ENCODE data around the gene RND3.
A peak's percentile ranks its signal among the peaks of the same experiment; 100 is the strongest.

RND3 gene

GRCh38 chr2:150468350-150468960 is 19.0 kb downstream of the RND3 start:
- CTCF ChIA-PET: interaction anchor here (0.8 to 1.1 kb wide), 2 partner anchors 10 to 13 kb away, joined by 3 to 9 read pairs; no protein-coding TSS in a partner anchor

GRCh38 chr2:150467621-150467963 is 19.9 kb downstream of the RND3 start:
- H3K36me3 ChIP-seq (ENCODE audit: control insufficient read depth in 2 of 2, insufficient read depth in 1 of 2, low read length in 2 of 2): peaks cover 27 to 48% of the 10 kb centered on the region in 2 experiments; a peak in 2 of 3 replicates

More at GRCh38 chr2:150468350-150468960, 19.0 kb downstream of the RND3 start:
- Histone ChIP-seq H3K4me1 (ENCODE audit: control insufficient read depth, insufficient read depth, low read length) (no peaks in the 10 kb centered on the region), H3K9me3 (ENCODE audit: control insufficient read depth, insufficient read depth, low read depth, low read length) (no peaks in the 10 kb centered on the region), H3K27ac (ENCODE audit: extremely low read depth, low read depth, low read length) (no peak overlapping the region), H3K36me3 (ENCODE audit: control insufficient read depth in 2 of 2, insufficient read depth in 1 of 2, low read length in 2 of 2) (peaks cover 35 to 57% of the 10 kb centered on the region in 2 experiments; a peak in 2 of 3 replicates), H3K4me3 (ENCODE audit: low read depth, low read length) (no peak overlapping the region)
- TF ChIP-seq ZNF239 (tag by site-specific recombination; IDR thresholded peaks at IDR 0.05) (no peak), ZNF549 (tag by site-specific recombination; IDR thresholded peaks at IDR 0.05) (0 out of 2 replicates have a peak, but pooled peaks have one; percentile 22)
- POLR2A ChIA-PET: interaction anchor here (1.0 to 1.8 kb wide), 2 partner anchors 10 to 18 kb away, joined by 3 to 4 read pairs; no protein-coding TSS in a partner anchor

DNA sequence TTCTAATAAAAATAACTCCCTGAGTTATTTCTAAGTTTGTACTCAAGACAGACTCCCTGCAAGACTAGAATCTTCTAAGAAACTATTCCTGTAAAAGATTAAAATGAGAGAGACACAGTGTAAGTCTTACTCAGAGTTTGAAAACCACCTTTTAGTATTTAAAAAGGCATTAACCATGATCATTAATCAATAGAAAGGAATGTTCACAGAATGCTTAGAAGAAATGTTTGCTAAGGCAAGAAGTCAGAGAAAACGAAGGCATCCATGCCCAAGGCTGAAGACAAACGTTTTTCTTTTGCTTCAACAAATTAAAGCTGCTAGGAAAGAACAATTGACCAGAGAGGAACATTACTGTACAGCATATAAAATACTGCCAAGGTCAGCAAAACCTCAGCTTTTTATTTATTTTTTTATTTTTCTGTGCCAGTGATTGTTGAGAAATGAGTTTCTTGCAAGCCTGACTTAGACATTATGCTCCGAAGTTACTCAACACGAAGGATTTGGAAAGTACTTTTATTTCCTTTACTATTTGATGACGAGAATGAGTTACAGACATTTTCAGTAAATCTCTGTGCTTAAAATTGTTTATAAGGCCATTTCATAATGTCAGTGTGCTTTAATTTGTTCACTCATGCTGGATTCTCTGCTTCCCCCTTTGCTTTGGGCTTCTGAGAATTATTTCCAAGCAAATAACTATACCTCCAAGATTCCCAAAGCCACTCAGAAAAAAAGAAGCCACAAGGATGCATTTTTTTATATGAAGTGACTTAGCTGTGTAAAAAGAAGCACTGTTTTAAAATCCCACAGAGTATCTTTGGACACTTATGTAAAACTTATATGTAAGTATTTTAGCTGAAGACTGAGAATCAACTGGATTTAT is 20.5 kb downstream of the RND3 start:
- no peak overlapping the region for H3K27ac ChIP-seq (ENCODE audit: extremely low read depth, low read depth, low read length)
- H3K4me1 ChIP-seq (ENCODE audit: control insufficient read depth, insufficient read depth, low read length): no peaks in the 10 kb centered on the region
- H3K36me3 ChIP-seq (ENCODE audit: control insufficient read depth in 2 of 2, insufficient read depth in 1 of 2, low read length in 2 of 2): peaks cover 27 to 42% of the 10 kb centered on the region in 2 experiments; a peak in 2 of 3 replicates
- TF ChIP-seq ZNF571 (tag by site-specific recombination; IDR thresholded peaks at IDR 0.05): no peak
- TF ChIP-seq HOXC10 (CRISPR knock-in tag; IDR thresholded peaks at IDR 0.05): no peak
- no peak for TF ChIP-seq ZNF157 (tag by site-specific recombination; IDR thresholded peaks at IDR 0.05)
- TF ChIP-seq ZNF513 (tag by site-specific recombination; IDR thresholded peaks at IDR 0.05): no peak
- TF ChIP-seq ZNF677 (tag by site-specific recombination; IDR thresholded peaks at IDR 0.05): no peak
- no peak for TF ChIP-seq ZNF521 (tag by site-specific recombination; IDR thresholded peaks at IDR 0.05)
- no peak for TF ChIP-seq MYNN (tag by site-specific recombination; IDR thresholded peaks at IDR 0.05; ENCODE audit: borderline replicate concordance)
- TF ChIP-seq GLI2 (tag by site-specific recombination; IDR thresholded peaks at IDR 0.05; ENCODE audit: borderline replicate concordance, low read depth): no peak
- no peak for TF ChIP-seq ZNF658 (tag by site-specific recombination; IDR thresholded peaks at IDR 0.05)
- TF ChIP-seq ZNF843 (tag by site-specific recombination; IDR thresholded peaks at IDR 0.05): no peak
- no peak for TF ChIP-seq GLIS1 (tag by site-specific recombination; IDR thresholded peaks at IDR 0.05)
- TF ChIP-seq ZNF426 (tag by site-specific recombination; IDR thresholded peaks at IDR 0.05): no peak
- no peak for TF ChIP-seq TRIM28 (IDR thresholded peaks at IDR 0.05; ENCODE audit: borderline replicate concordance, low read length)
- TF ChIP-seq ZNF274 (IDR thresholded peaks at IDR 0.05; ENCODE audit: low read length): no peak
- TF ChIP-seq ZNF274 (tag by site-specific recombination; IDR thresholded peaks at IDR 0.05; ENCODE audit: borderline replicate concordance): no peak
- TF ChIP-seq ZNF311 (tag by site-specific recombination; IDR thresholded peaks at IDR 0.05; ENCODE audit: borderline replicate concordance): no peak
- TF ChIP-seq ZBTB7A (tag by site-specific recombination; IDR thresholded peaks at IDR 0.05; ENCODE audit: low read depth): no peak
- TF ChIP-seq, protein P1, sequence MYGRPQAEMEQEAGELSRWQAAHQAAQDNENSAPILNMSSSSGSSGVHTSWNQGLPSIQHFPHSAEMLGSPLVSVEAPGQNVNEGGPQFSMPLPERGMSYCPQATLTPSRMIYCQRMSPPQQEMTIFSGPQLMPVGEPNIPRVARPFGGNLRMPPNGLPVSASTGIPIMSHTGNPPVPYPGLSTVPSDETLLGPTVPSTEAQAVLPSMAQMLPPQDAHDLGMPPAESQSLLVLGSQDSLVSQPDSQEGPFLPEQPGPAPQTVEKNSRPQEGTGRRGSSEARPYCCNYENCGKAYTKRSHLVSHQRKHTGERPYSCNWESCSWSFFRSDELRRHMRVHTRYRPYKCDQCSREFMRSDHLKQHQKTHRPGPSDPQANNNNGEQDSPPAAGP (tag by site-specific recombination; IDR thresholded peaks at IDR 0.05): no peak
- TF ChIP-seq SETDB1 (IDR thresholded peaks at IDR 0.05; ENCODE audit: insufficient read length, low read length): no peak
- TF ChIP-seq, protein P2, sequence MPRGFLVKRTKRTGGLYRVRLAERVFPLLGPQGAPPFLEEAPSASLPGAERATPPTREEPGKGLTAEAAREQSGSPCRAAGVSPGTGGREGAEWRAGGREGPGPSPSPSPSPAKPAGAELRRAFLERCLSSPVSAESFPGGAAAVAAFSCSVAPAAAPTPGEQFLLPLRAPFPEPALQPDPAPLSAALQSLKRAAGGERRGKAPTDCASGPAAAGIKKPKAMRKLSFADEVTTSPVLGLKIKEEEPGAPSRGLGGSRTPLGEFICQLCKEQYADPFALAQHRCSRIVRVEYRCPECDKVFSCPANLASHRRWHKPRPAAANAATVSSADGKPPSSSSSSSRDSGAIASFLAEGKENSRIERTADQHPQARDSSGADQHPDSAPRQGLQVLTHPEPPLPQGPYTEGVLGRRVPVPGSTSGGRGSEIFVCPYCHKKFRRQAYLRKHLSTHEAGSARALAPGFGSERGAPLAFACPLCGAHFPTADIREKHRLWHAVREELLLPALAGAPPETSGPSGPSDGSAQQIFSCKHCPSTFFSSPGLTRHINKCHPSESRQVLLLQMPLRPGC (tag by site-specific recombination; IDR thresholded peaks at IDR 0.05): no peak
- no peak for TF ChIP-seq ZNF146 (tag by site-specific recombination; IDR thresholded peaks at IDR 0.05)
- no peaks in the 10 kb centered on the region for H3K9me3 ChIP-seq (ENCODE audit: control insufficient read depth, insufficient read depth, low read depth, low read length)
- POLR2A ChIA-PET: interaction anchor here (1.0 to 1.8 kb wide), 3 partner anchors 12 to 20 kb away, joined by 3 to 7 read pairs (median 4); no protein-coding TSS in a partner anchor
- CTCF ChIA-PET: interaction anchor here (0.6 to 1.0 kb wide), 3 partner anchors 12 to 870 kb away, joined by 3 to 9 read pairs (median 3); no protein-coding TSS in a partner anchor
- no peak overlapping the region for H3K4me3 ChIP-seq (ENCODE audit: low read depth, low read length)

More at GRCh38 chr2:150467621-150467963, 19.9 kb downstream of the RND3 start:
- Histone ChIP-seq H3K4me1 (ENCODE audit: control insufficient read depth, insufficient read depth, low read length) (no peaks in the 10 kb centered on the region), H3K9me3 (ENCODE audit: control insufficient read depth, insufficient read depth, low read depth, low read length) (no peaks in the 10 kb centered on the region), H3K4me3 (ENCODE audit: low read depth, low read length) (no peak overlapping the region), H3K27ac (ENCODE audit: extremely low read depth, low read depth, low read length) (no peak overlapping the region)
- no peak for TF ChIP-seq ZNF837 (tag by site-specific recombination; IDR thresholded peaks at IDR 0.05)
- TF ChIP-seq ZNF266 (tag by site-specific recombination; IDR thresholded peaks at IDR 0.05; ENCODE audit: low read depth): no peak
- TF ChIP-seq ZNF548 (tag by site-specific recombination; IDR thresholded peaks at IDR 0.05): no peak
- no peak for TF ChIP-seq GLIS1 (tag by site-specific recombination; IDR thresholded peaks at IDR 0.05)
- ChIA-PET CTCF (interaction anchor here (0.8 to 1.0 kb wide), 2 partner anchors 11 to 871 kb away, joined by 3 to 9 read pairs; no protein-coding TSS in a partner anchor), POLR2A (interaction anchor here (1.0 to 1.8 kb wide), 3 partner anchors 11 to 19 kb away, joined by 3 to 7 read pairs (median 4); no protein-coding TSS in a partner anchor)
